ENCODE data around the gene CDK9. TPM values are rescaled to one million over a fixed set of nuclear protein-coding genes. Genes with fewer than 3 reads are reported as not detected.
"Not testable (repeated sequence)": the region's sequence is repeated elsewhere in the genome, so short reads cannot be mapped to it uniquely, and the experiment has no call there.

Gene CDK9
- total RNA-seq, 4 donors from 2014 or later: 54.4 to 79.6 (median 71.7) TPM

- TF ChIP-seq CTCF (IDR thresholded peaks at IDR 0.05): no peak
- no peak for TF ChIP-seq POLR2A (IDR thresholded peaks at IDR 0.05; ENCODE audit: low read depth)
- TF ChIP-seq POLR2AphosphoS5 (IDR thresholded peaks at IDR 0.05): no peak
- 90% methylated on average over 3 of the region's 3 CpGs for WGBS
- H3K4me3 ChIP-seq: no peak overlapping the region
- H3K36me3 ChIP-seq: peaks cover 0 to 30% (median 0%) of the 10 kb centered on the region in 4 donors
- no peaks in the 10 kb centered on the region for H3K9me3 ChIP-seq
- peaks cover 0 to 82% (median 21%) of the 10 kb centered on the region in 4 donors for H3K27me3 ChIP-seq
- intact Hi-C loops (cut with DNase I): no loop called here
- no peak for DNase-seq (ENCODE audit: extremely low spot score)
- no peak overlapping the region for H3K27ac ChIP-seq (replicated peaks in 1 of 4)
- H3K4me1 ChIP-seq: peaks cover 17 to 30% (median 21%) of the 10 kb centered on the region in 4 donors
Measured at GRCh38 chr9:127756233-127756632, 29.6 kb upstream of the CDK9 start.

- 84% methylated on average over 11 of the region's 11 CpGs for WGBS
- peaks cover 21 to 30% (median 27%) of the 10 kb centered on the region in 4 donors for H3K4me1 ChIP-seq
- H3K27me3 ChIP-seq: peaks cover 0 to 82% (median 21%) of the 10 kb centered on the region in 4 donors
- H3K27ac ChIP-seq (replicated peaks in 1 of 4); intact Hi-C loops (cut with DNase I); H3K4me3 ChIP-seq; DNase-seq (ENCODE audit: extremely low spot score); H3K9me3 ChIP-seq: not testable (repeated sequence)
- H3K36me3 ChIP-seq: peaks cover 0 to 26% (median 0%) of the 10 kb centered on the region in 4 donors
Measured at GRCh38 chr9:127756776-127757175, 29.1 kb upstream of the CDK9 start.

GRCh38 chr9:127758843-127759242 lies 27.0 kb upstream of the CDK9 start:
- peaks cover 0 to 77% (median 18%) of the 10 kb centered on the region in 4 donors for H3K27me3 ChIP-seq
- DNase-seq (ENCODE audit: extremely low spot score): no peak
- no peak overlapping the region for H3K27ac ChIP-seq (replicated peaks in 1 of 4)
- no peak for TF ChIP-seq CTCF (IDR thresholded peaks at IDR 0.05)
- no peak for TF ChIP-seq POLR2A (IDR thresholded peaks at IDR 0.05; ENCODE audit: low read depth)
- no peak for TF ChIP-seq POLR2AphosphoS5 (IDR thresholded peaks at IDR 0.05)
- TF ChIP-seq EP300 (IDR thresholded peaks at IDR 0.05): no peak
- intact Hi-C loops (cut with DNase I): no loop called here
- 88% methylated on average over 5 of the region's 5 CpGs for WGBS
- H3K4me3 ChIP-seq: no peak overlapping the region
- no peaks in the 10 kb centered on the region for H3K9me3 ChIP-seq
- peaks cover 28 to 38% (median 32%) of the 10 kb centered on the region in 4 donors for H3K4me1 ChIP-seq
- H3K36me3 ChIP-seq: peaks cover 0 to 22% (median 0%) of the 10 kb centered on the region in 4 donors

- 76% methylated on average over 5 of the region's 5 CpGs for WGBS
Measured at GRCh38 chr9:127761061-127761460, 24.8 kb upstream of the CDK9 start.

GRCh38 chr9:127761491-127761956 lies 24.3 kb upstream of the CDK9 start:
- Histone ChIP-seq H3K9me3 (no peaks in the 10 kb centered on the region), H3K27me3 (peaks cover 0 to 66% (median 0%) of the 10 kb centered on the region in 4 donors), H3K4me1 (peaks cover 19 to 36% (median 25%) of the 10 kb centered on the region in 4 donors), H3K4me3 (peak overlapping the region; percentile 9 to 28 (median 16)), H3K36me3 (peaks cover 0 to 28% (median 0%) of the 10 kb centered on the region in 4 donors), H3K27ac (replicated peaks in 1 of 4) (peak overlapping the region in 3 of 4 donors; percentile 44 to 67 (median 63))
- no peak for TF ChIP-seq POLR2AphosphoS5 (IDR thresholded peaks at IDR 0.05)
- no peak for TF ChIP-seq EP300 (IDR thresholded peaks at IDR 0.05)
- no peak for TF ChIP-seq CTCF (IDR thresholded peaks at IDR 0.05)
- TF ChIP-seq POLR2A (IDR thresholded peaks at IDR 0.05; ENCODE audit: low read depth): no peak
- 58% methylated on average over 5 of the region's 5 CpGs for WGBS
- DNase-seq (ENCODE audit: extremely low spot score): no peak
- intact Hi-C loops (cut with DNase I): no loop called here

More at GRCh38 chr9:127761061-127761460, 24.8 kb upstream of the CDK9 start:
- no peak for DNase-seq (ENCODE audit: extremely low spot score)
- Histone ChIP-seq H3K27me3 (peaks cover 0 to 66% (median 0%) of the 10 kb centered on the region in 4 donors), H3K4me1 (peaks cover 15 to 34% (median 22%) of the 10 kb centered on the region in 4 donors), H3K9me3 (no peaks in the 10 kb centered on the region), H3K27ac (replicated peaks in 1 of 4) (peak overlapping the region in 3 of 4 donors; percentile 44 to 67 (median 63)), H3K4me3 (peak overlapping the region in 2 of 4 donors; percentile 17 to 28), H3K36me3 (peaks cover 0 to 24% (median 0%) of the 10 kb centered on the region in 4 donors)
- TF ChIP-seq POLR2AphosphoS5 (IDR thresholded peaks at IDR 0.05): no peak
- no peak for TF ChIP-seq CTCF (IDR thresholded peaks at IDR 0.05)
- TF ChIP-seq POLR2A (IDR thresholded peaks at IDR 0.05; ENCODE audit: low read depth): no peak
- no peak for TF ChIP-seq EP300 (IDR thresholded peaks at IDR 0.05)
- intact Hi-C loops (cut with DNase I): no loop called here

Data from esophagus muscularis mucosa (tissue), 4 donors.